ENCODE data around the gene HFE. TPM values are rescaled to one million over a fixed set of nuclear protein-coding genes. Genes with fewer than 3 reads are reported as not detected.
A peak's percentile ranks its signal among the peaks of the same experiment; 100 is the strongest.

The HFE gene
- total and polyA plus RNA-seq, 2 of the 13 experiments (the other 11 are each of a cell fraction or from before 2014, with no cell fraction given) = 3.7 to 6.3 TPM

- no peak for TF ChIP-seq ZNF576 (CRISPR knock-in tag; IDR thresholded peaks at IDR 0.05)
These were observed 43.7 kb upstream of the HFE start (continued) for GRCh38 chr6:26043384-26044139.

- DNase-seq (ENCODE audit: low spot score) (peak; percentile 86), ATAC-seq (peak; percentile 42), FAIRE-seq (no peak)
- Histone ChIP-seq H3K79me2 (ENCODE audit: insufficient read depth, low read length) (no peaks in the 10 kb centered on the region), H3K4me1 (ENCODE audit: insufficient read depth, low read length) (peaks cover 31% of the 10 kb centered on the region), H4K20me1 (ENCODE audit: insufficient read depth, low read length) (no peaks in the 10 kb centered on the region), H2AFZ (ENCODE audit: low read length) (peak overlapping the region; percentile 58), H3K27ac (ENCODE audit: extremely low read length, insufficient read depth, low read length) (peak overlapping the region; percentile 94), H3K4me3 (replicated peaks in 1 of 3; ENCODE audit: insufficient read depth in 1 of 3, low read depth in 2 of 3, low read length in 3 of 3) (peak overlapping the region; percentile 58 to 73 (median 58)), H3K36me3 (replicated peaks in 1 of 2; ENCODE audit: control insufficient read depth in 1 of 2, insufficient read depth in 2 of 2, low read length in 2 of 2) (no peaks in the 10 kb centered on the region), H3K9me3 (ENCODE audit: low read length) (no peaks in the 10 kb centered on the region), H3K27me3 (ENCODE audit: control insufficient read depth in 1 of 2, insufficient read depth in 2 of 2, low read length in 2 of 2) (no peaks in the 10 kb centered on the region; a peak in 1 of 5 replicates), H3K4me2 (ENCODE audit: low read depth, low read length) (peak overlapping the region; percentile 92), H3K9ac (ENCODE audit: insufficient read depth, low read depth, low read length) (peak overlapping the region; percentile 82)
- WGBS (ENCODE audit: low lambda C conversion rate) = under 1% methylated on average over 40 of the region's 40 CpGs
- CTCF ChIA-PET (ENCODE audit: low intra/inter-chr PET ratio, low total read pairs) = no interaction called here
- POLR2A ChIA-PET = interaction anchor here (0.8 to 6.0 kb wide), 35 partner anchors 10 to 1849 kb away, joined by 3 to 322 read pairs (median 6); partner anchors contain the start of gene HFE
- TSS peak; percentile 80 for BruUV-seq (replicated peaks)
- in situ Hi-C loops (cut with HindIII; ENCODE audit: extremely low pct_ligation_motif_present, low pct_unique_long_range_greater_than_20kb) (no loop called here), intact Hi-C loops (cut with micrococcal nuclease; ENCODE audit: unreplicated experiment) (loop anchor here (1.0 kb wide), 1 partner anchor 11 kb away; no protein-coding TSS in a partner anchor)
- 0 out of 2 replicates have a peak, but pooled peaks have one; percentile 35 for TF ChIP-seq MTF2 (CRISPR knock-in tag; IDR thresholded peaks at IDR 0.05; ENCODE audit: borderline replicate concordance)
- TF ChIP-seq SPEN (CRISPR knock-in tag; IDR thresholded peaks at IDR 0.05; ENCODE audit: low read depth) = peak; percentile 35
- no peak for TF ChIP-seq NR2F1 (CRISPR knock-in tag; IDR thresholded peaks at IDR 0.05)
- TF ChIP-seq GLMP (CRISPR knock-in tag; IDR thresholded peaks at IDR 0.05; ENCODE audit: borderline replicate concordance) = no peak
- TF ChIP-seq RARG (CRISPR knock-in tag; IDR thresholded peaks at IDR 0.05; ENCODE audit: low read depth) = no peak
- peak; percentile 65; the same call in 1 of the 2 replicates for TF ChIP-seq MXD3 (CRISPR knock-in tag; IDR thresholded peaks at IDR 0.05)
- 0 out of 2 replicates have a peak, but pooled peaks have one; percentile 24 for TF ChIP-seq ZNF275 (CRISPR knock-in tag; IDR thresholded peaks at IDR 0.05; ENCODE audit: borderline replicate concordance)
- peak; percentile 38; the same call in 1 of the 2 replicates for TF ChIP-seq PRMT3 (CRISPR knock-in tag; IDR thresholded peaks at IDR 0.05; ENCODE audit: borderline replicate concordance, low read depth)
- TF ChIP-seq ZNF34 (CRISPR knock-in tag; IDR thresholded peaks at IDR 0.05; ENCODE audit: borderline replicate concordance) = no peak
- no peak for TF ChIP-seq NFYB (CRISPR knock-in tag; IDR thresholded peaks at IDR 0.05)
- no peak for TF ChIP-seq SETDB1 (CRISPR knock-in tag; IDR thresholded peaks at IDR 0.05; ENCODE audit: borderline replicate concordance)
- no peak for TF ChIP-seq ZNF644 (CRISPR knock-in tag; IDR thresholded peaks at IDR 0.05; ENCODE audit: low read depth)
- TF ChIP-seq GABPA (IDR thresholded peaks at IDR 0.05; ENCODE audit: low read depth, low read length) = no peak
- TF ChIP-seq GABPA (CRISPR knock-in tag; IDR thresholded peaks at IDR 0.05; ENCODE audit: low read depth) = peak; percentile 6; the same call in 1 of the 2 replicates
- no peak for TF ChIP-seq ZNF354B (CRISPR knock-in tag; IDR thresholded peaks at IDR 0.05)
- TF ChIP-seq ZSCAN25 (CRISPR knock-in tag; IDR thresholded peaks at IDR 0.05) = no peak
- TF ChIP-seq NBN (conservative IDR thresholded peaks at IDR 0.05) = no peak
These were observed 42.8 kb upstream of the HFE start for GRCh38 chr6:26044140-26045064.
